Heart right ventricle (tissue), 16 donors: Measurements from ENCODE around the gene FAM187B. TPM values are rescaled to one million over a fixed set of nuclear protein-coding genes. Genes with fewer than 3 reads are reported as not detected.

ENCODE experiments used
- ATAC-seq, 8 donors: fragments of 200-7000 bp; cut with Tn5 transposase; one replicate each; pipeline ENCODE4 v1.9.1; 2020; ENCODE audit warnings: mild to moderate bottlenecking in 8 of 8, moderate library complexity in 8 of 8, moderate number of reproducible peaks in 1 of 8
- DNase-seq, 2 donors: peaks; one replicate each; pipeline ENCODE4 v3.0.0-alpha.2; 2020
- H3K27ac ChIP-seq, 10 donors: fragments of 200-600 bp; sonication (generic) in 2 of 10; one replicate each; pipeline versions ENCODE4 v1.5.0 to v1.8.0; 2020 to 2022; ENCODE audit warnings: mild to moderate bottlenecking in 3 of 10
- H3K27me3 ChIP-seq, 7 donors: fragments of 200-600 bp; one replicate each; pipeline ENCODE4 v1.8.0; 2021 to 2022; ENCODE audit warnings: mild to moderate bottlenecking in 2 of 7
- H3K36me3 ChIP-seq, 9 donors: fragments of 200-600 bp; sonication (generic) in 1 of 9; one replicate each; pipeline versions ENCODE4 v1.5.0 to v1.8.0; 2020 to 2022; ENCODE audit warnings: mild to moderate bottlenecking in 2 of 9
- H3K4me1 ChIP-seq, 9 donors: fragments of 200-600 bp; sonication (generic) in 1 of 9; one replicate each; pipeline versions ENCODE4 v1.5.0 to v1.8.0; 2020 to 2022; ENCODE audit warnings: mild to moderate bottlenecking in 4 of 9
- H3K4me3 ChIP-seq, 10 donors: fragments of 200-600 bp; sonication (generic) in 2 of 10; one replicate each; pipeline versions ENCODE4 v1.5.0 to v1.8.0; 2020 to 2022; ENCODE audit warnings: mild to moderate bottlenecking in 7 of 10, moderate library complexity in 2 of 10
- H3K9me3 ChIP-seq, 11 donors: fragments of 200-600 bp in 10 of 11; sonication (generic) in 2 of 11; one replicate each; pipeline versions ENCODE4 v1.5.0 to v1.8.0; 2013 to 2022; ENCODE audit warnings: mild to moderate bottlenecking in 2 of 11, control low read depth in 1 of 11, moderate library complexity in 1 of 11
- CTCF ChIP-seq, 9 donors: fragments of 200-600 bp; sonication (generic) in 2 of 9; IDR thresholded peaks; one replicate each; pipeline versions ENCODE4 v1.5.0 to v1.8.0; 2021 to 2022; ENCODE audit warnings: antibody characterized with exemption in 9 of 9, mild to moderate bottlenecking in 5 of 9, moderate library complexity in 1 of 9
- WGBS, 2 donors: extraction: QIAGEN DNeasy Blood & Tissue Kit; methylation state at CpG; one replicate each; pipeline ENCODE4 v1.1.7; 2013; ENCODE audit warnings: inconsistent platforms in 1 of 2; 5-methylcytosine and 5-hydroxymethylcytosine counted together
- intact Hi-C, 10 donors: fragments of 100-400 bp; cut with DNase I; formaldehyde crosslinking; loops; one replicate each; pipeline versions ENCODE4 v1.11.1 to v1.14.2; 2022
- polyA plus RNA-seq, 2 donors: library from polyadenylated mRNA; stranded (reverse); fragments of 200-250 nt; gene quantifications; one replicate each; pipeline ENCODE4 v1.2.3, GENCODE V29; 2013
- total RNA-seq, 10 donors: library from RNA; stranded (reverse); fragmentation: NEBNext Ultra II Directional in 3 of 10; extraction: Animal tissue kit (Norgen Biotek cat#: 25700) in 3 of 10; gene quantifications; one replicate each; pipeline versions ENCODE4 v1.2.1 to v1.2.4, GENCODE V29; 2021 to 2023
- donor health status: Arrhythmogenic right ventricular cardiomyopathy.
- donor health status: ischemic (EF 13 %, LVEDD 7.1; RV severe dilation, severe dysfunction).
- donor health status: healthy with polysubstance abuse.
- donor health status: DM: no; HTN: yes; CAD: no.
- donor health status: DM: no; HTN: no; CAD: no.
- donor health status: ischemic (EF 25% LVEDD 6.9; RV normal size, moderate dysfunction).
- donor health status: ischemic (EF 25% LVEDD 5.7; RV mildly dilated, moderate dysfunction).
- donor health status: healthy.
- donor health status: DM: yes; HTN: yes; CAD: no.
- donor health status: Ischemic cardiomyopathy.
- donor health status: ischemic (EF 35%, LVEDD 5.7; RV mildly dilated, moderate dysfunction).
- donor health status: nonischemic (EF 11% LVEDD 7.7; RV severe dilation, severe dysfunction).
- donor health status: DM: yes; HTN: yes; CAD: no.
- donor health status: PGD.
- donor health status: ischemic (EF 29% LVEDD 5.4; RV normal size, mild dysfunction).
- donor health status: nonischemic (EF 23%, LVEDD 6.1; RV moderate dilation, normal function).

FAM187B gene
- total and polyA plus RNA-seq, 12 donors = 0.48 TPM; not detected in 11

DNA sequence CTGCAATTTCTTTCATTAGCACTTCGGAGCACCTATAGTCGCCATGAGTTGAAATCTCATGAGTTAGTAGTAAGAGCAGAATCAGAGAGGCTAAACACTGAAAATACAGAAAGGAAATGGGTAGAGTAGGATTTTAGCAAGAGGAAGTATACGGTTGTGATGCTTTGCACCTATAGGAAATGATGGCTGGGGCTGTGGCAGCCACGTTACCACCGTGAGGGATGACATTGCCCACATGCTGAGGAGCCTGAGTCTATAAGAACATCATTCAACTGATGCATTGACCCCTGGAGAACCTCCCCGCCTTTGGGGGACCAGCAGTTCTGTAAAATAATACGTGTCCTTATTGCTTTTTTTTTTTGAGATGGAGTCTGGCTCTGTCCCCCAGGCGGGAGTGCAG is 20.4 kb downstream of the FAM187B start:
- intact Hi-C loops = no loop called here
- DNase-seq = no peak
- H3K27ac ChIP-seq = peak overlapping the region in 1 of 10 donors; percentile 81
- ATAC-seq = no peak
- 88 to 96% methylated on average over 8 of the region's 8 CpGs for WGBS, 2 donors
- no peak for TF ChIP-seq CTCF (IDR thresholded peaks at IDR 0.05)
- peaks cover 0 to 60% (median 18%) of the 10 kb centered on the region in 9 donors for H3K4me1 ChIP-seq
- H3K36me3 ChIP-seq = no peaks in the 10 kb centered on the region
- no peaks in the 10 kb centered on the region for H3K9me3 ChIP-seq
- no peak overlapping the region for H3K4me3 ChIP-seq
- H3K27me3 ChIP-seq = no peaks in the 10 kb centered on the region

DNA sequence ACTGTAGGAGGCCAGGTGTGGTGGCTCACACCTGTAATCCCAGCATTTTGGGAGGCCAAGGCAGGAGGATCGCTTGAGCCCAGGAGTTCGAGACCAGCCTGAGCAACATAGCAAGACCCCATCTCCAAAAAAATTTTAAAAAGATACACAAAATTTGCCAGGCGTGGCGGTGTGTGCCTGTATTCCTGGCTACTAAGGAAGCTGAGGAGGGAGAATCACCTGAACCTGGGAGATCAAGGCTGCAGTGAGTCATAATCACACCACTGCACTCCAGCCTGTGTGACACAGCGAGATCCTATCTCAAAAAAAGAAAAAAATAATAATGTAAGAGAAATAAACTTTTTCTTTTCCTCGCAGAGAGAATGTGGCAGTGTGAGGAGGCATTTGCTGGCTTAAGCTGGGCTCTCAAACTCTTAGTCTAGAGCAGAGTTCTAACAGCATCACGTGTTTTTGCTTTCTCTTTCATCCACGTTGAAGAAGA is 21.1 kb downstream of the FAM187B start:
- Histone ChIP-seq H3K27ac (peak overlapping the region in 1 of 10 donors; percentile 81), H3K9me3 (no peaks in the 10 kb centered on the region), H3K4me1 (peaks cover 0 to 53% (median 12%) of the 10 kb centered on the region in 9 donors), H3K36me3 (no peaks in the 10 kb centered on the region), H3K4me3 (no peak overlapping the region), H3K27me3 (no peaks in the 10 kb centered on the region)
- WGBS, 2 donors = 91 to 92% methylated on average over 8 of the region's 8 CpGs
- ATAC-seq (no peak), DNase-seq (no peak)
- TF ChIP-seq CTCF (IDR thresholded peaks at IDR 0.05) = no peak
- intact Hi-C loops = no loop called here

DNA sequence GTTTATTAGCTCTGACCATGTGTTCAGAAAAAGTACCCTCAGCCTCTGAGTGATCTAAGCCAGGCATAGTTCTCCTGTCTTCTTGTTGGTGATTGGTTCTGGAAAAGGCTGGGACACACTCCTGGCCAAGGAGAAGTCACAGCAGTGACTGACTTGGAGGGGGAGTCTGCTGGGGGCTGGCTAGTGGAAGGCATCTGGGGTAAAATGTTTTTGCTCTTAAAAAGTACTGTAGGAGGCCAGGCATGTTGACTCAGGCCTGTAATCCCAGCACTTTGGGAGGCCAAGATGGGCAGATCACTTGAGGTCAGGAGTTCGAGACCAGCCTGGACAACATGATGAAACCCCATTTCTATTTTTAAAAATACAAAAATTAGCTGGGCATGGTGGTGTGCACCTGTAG is 21.7 kb downstream of the FAM187B start:
- ATAC-seq (no peak), DNase-seq (no peak)
- Histone ChIP-seq H3K4me1 (peaks cover 0 to 47% (median 6%) of the 10 kb centered on the region in 9 donors), H3K9me3 (no peaks in the 10 kb centered on the region), H3K4me3 (no peak overlapping the region), H3K27me3 (no peaks in the 10 kb centered on the region), H3K27ac (peak overlapping the region in 1 of 10 donors; percentile 81), H3K36me3 (no peaks in the 10 kb centered on the region)
- no peak for TF ChIP-seq CTCF (IDR thresholded peaks at IDR 0.05)
- WGBS, 2 donors = 96 to 100% methylated on average over 1 of the region's 1 CpG
- intact Hi-C loops = no loop called here

DNA sequence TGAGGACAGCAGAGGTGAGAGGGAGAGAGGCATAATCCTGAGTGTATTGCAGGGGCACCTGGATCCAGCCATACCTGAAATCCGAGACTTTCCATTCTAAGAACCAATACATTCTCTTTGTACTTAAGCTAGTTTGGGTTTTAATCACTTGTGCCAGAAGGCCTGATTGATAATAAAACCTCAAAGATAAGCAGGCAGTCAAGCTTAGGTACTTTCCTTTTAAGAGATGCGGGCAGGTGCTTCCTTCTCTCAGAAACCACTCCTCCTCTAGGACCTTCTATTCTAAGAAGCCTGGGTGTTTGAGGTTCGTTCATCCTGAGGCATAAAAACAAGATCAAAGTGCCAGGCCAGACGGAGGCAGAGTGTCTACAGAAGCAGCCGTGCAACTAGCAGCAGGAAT is 22.2 kb downstream of the FAM187B start:
- H3K9me3 ChIP-seq = no peaks in the 10 kb centered on the region
- H3K27ac ChIP-seq = peak overlapping the region in 1 of 10 donors; percentile 81
- no peaks in the 10 kb centered on the region for H3K36me3 ChIP-seq
- TF ChIP-seq CTCF (IDR thresholded peaks at IDR 0.05) = no peak
- H3K4me1 ChIP-seq = peaks cover 0 to 42% (median 1%) of the 10 kb centered on the region in 9 donors
- no peak overlapping the region for H3K4me3 ChIP-seq
- H3K27me3 ChIP-seq = no peaks in the 10 kb centered on the region
- intact Hi-C loops = no loop called here
- DNase-seq (no peak), ATAC-seq (no peak)
- 66 to 73% methylated on average over 5 of the region's 5 CpGs for WGBS, 2 donors
